Astrocyte (in vitro differentiated cells and primary cell): Measurements from ENCODE around the gene LRRC8D.

Experiments used
- EZH2 ChIP-seq: IDR thresholded peaks from 2 replicates; pipeline ENCODE4 v1.6.1; 2012; ENCODE audit warnings: mild to moderate bottlenecking, low read length, inconsistent platforms; ENCODE audit not compliant: insufficient read depth
- TF ChIP-seq, protein P1 (sequence below): IDR thresholded peaks from 2 replicates; pipeline ENCODE4 v1.5.1; 2011; ENCODE audit warnings: low read depth, mild to moderate bottlenecking, inconsistent platforms, low read length, moderate library complexity; ENCODE audit not compliant: insufficient read depth

DNA sequence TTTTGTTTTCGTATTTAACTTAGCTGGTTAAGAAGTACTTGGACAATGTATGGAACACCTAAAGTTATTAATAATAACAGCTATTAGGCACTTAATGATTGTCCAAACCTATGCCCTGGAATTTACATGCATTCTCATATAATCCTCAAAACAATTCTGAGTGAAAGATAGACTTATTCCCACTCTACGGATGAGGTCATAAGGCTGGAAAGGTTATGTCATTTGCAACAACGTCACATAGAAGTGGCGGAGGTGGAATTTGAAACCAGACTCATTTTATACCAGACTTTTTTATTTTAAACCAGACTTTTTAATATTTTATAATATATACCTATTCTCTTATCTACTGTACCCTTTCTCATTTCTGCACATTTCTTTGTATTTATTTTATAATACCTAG lies 8.4 kb downstream of the LRRC8D start:
- TF ChIP-seq, protein P1, sequence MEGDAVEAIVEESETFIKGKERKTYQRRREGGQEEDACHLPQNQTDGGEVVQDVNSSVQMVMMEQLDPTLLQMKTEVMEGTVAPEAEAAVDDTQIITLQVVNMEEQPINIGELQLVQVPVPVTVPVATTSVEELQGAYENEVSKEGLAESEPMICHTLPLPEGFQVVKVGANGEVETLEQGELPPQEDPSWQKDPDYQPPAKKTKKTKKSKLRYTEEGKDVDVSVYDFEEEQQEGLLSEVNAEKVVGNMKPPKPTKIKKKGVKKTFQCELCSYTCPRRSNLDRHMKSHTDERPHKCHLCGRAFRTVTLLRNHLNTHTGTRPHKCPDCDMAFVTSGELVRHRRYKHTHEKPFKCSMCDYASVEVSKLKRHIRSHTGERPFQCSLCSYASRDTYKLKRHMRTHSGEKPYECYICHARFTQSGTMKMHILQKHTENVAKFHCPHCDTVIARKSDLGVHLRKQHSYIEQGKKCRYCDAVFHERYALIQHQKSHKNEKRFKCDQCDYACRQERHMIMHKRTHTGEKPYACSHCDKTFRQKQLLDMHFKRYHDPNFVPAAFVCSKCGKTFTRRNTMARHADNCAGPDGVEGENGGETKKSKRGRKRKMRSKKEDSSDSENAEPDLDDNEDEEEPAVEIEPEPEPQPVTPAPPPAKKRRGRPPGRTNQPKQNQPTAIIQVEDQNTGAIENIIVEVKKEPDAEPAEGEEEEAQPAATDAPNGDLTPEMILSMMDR, result no peak
- TF ChIP-seq EZH2, result no peak
